ENCODE measurements around the gene CNPY3.

CNPY3 gene

DNA sequence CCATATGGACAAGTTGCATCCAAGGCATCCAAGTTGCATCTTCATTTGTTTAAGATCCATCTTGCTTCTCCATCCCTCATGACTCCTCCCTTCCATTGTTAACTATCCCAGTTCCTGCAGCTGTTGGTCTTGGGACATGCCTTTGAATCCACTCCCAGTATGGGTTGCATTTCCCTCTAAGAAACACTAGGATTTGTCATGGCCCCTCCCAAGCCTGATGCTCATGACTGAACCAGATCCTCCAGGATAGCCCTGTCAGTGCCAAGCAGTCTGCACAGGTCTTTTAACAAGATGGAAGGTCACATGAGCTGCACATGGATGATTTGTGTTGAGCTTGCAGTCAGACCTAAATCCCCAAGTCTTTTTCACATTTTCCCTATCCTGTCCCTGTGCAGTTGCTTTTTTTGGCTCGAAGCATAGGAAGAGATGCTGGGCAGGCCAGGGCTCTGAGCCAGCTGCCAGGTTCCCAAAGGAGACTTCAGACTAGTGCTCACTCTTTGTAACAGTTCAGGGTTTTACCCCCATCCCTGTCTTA, 59.3 kb downstream of the CNPY3 start:
- no peak overlapping the region for H3K9ac ChIP-seq (ENCODE audit: low read depth, low read length)
- no peak for ATAC-seq (ENCODE audit: insufficient read depth, low read depth)
- H3K4me2 ChIP-seq (ENCODE audit: insufficient read depth, low read length), result no peak overlapping the region
- no peak overlapping the region for H2AFZ ChIP-seq (ENCODE audit: low read depth, low read length)
- H3K9me3 ChIP-seq (ENCODE audit: insufficient read depth, low read length, severe bottlenecking), result no peaks in the 10 kb centered on the region
- H3K79me2 ChIP-seq (ENCODE audit: insufficient read depth, low read length), result peaks cover 76% of the 10 kb centered on the region
- no peaks in the 10 kb centered on the region for H3K27me3 ChIP-seq (ENCODE audit: insufficient read depth, low read length, poor library complexity)
- peaks cover 43% of the 10 kb centered on the region for H3K36me3 ChIP-seq (ENCODE audit: insufficient read depth, low read length)
- TF ChIP-seq EZH2 (IDR thresholded peaks at IDR 0.05; ENCODE audit: borderline replicate concordance, low read depth, low read length, severe bottlenecking), result no peak
- TF ChIP-seq, protein P1, sequence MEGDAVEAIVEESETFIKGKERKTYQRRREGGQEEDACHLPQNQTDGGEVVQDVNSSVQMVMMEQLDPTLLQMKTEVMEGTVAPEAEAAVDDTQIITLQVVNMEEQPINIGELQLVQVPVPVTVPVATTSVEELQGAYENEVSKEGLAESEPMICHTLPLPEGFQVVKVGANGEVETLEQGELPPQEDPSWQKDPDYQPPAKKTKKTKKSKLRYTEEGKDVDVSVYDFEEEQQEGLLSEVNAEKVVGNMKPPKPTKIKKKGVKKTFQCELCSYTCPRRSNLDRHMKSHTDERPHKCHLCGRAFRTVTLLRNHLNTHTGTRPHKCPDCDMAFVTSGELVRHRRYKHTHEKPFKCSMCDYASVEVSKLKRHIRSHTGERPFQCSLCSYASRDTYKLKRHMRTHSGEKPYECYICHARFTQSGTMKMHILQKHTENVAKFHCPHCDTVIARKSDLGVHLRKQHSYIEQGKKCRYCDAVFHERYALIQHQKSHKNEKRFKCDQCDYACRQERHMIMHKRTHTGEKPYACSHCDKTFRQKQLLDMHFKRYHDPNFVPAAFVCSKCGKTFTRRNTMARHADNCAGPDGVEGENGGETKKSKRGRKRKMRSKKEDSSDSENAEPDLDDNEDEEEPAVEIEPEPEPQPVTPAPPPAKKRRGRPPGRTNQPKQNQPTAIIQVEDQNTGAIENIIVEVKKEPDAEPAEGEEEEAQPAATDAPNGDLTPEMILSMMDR (IDR thresholded peaks at IDR 0.05; ENCODE audit: borderline replicate concordance, extremely low read depth, low read length, poor library complexity, severe bottlenecking), result no peak
- H3K4me3 ChIP-seq (ENCODE audit: low read depth in 1 of 2, low read length in 2 of 2), result no peak overlapping the region
- H3K27ac ChIP-seq (ENCODE audit: low read length), result no peak overlapping the region
- peaks cover 12% of the 10 kb centered on the region; the same call in 1 of the 2 replicates for H4K20me1 ChIP-seq (ENCODE audit: insufficient read depth, low read length)
- peaks cover 40% of the 10 kb centered on the region for H3K4me1 ChIP-seq (ENCODE audit: insufficient read depth, low read length)
- no peak for DNase-seq
